HG02759 (cell line): ENCODE data around the gene TLE4.
A peak's percentile ranks its signal among the peaks of the same experiment; 100 is the strongest.
"Not testable (repeated sequence)": the region's sequence is repeated elsewhere in the genome, so short reads cannot be mapped to it uniquely, and the experiment has no call there.

Source experiments
- ATAC-seq: cut with Tn5 transposase; IDR thresholded peaks from one replicate; pipeline ENCODE4 v1.9.1; 2021; ENCODE audit warnings: mild to moderate bottlenecking, moderate library complexity; ENCODE audit not compliant: unreplicated experiment

TLE4 gene

DNA sequence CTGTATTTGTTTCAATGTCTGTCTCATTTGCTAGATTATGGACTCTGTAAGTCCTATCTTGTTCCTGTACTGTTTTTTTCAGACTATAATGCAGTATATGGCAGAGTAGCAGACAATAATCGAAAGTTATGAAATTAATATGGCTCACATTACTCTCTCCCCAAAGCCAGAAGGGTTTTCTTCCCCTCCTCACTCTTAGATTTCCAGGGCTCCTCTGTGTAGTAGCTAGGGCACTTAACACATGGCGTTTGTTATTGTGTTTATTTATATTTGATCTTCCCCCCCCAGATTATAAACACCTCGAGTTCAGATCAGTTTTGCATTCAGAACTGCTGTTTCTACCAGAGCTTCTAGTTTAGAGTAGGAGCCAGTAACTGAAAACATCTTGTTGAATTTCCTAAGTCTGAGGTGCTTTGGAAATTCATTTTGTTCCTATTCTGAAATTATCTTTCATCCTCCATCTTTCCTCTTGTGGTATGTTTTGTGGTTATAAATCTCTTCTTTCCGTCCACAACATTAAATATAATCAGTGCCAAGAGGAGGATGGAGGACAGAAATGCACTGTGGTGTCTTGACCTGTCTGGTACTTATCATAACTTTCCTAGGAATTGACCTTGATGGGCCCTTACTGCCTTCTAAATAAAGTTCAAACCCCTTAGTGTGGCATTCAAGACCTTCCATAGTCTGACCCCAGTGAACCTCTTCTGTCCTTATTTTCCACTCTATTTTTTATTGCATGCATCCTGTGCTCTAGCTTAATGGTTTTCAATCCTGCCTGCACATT, 27.0 kb downstream of the TLE4 start:
- ATAC-seq, result no peak

DNA sequence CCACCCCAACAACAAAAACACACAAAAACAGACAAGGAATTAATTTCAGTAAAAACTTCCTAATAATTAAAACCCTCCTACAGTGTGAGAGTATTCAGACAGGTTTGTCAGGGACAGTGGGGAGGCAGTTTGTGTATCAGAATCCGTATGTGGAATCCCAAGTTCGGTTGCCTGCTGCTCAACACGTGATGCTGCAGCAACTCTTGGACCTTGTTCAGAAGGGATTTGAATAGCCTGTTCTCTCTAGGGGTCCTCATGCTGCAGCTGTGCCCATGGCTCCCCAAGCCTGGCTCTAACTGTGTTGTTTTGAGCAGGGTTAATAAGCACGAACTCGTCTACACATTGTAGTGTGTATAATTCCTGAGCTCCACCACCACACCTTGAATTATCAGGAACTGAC, 28.7 kb downstream of the TLE4 start:
- no peak for ATAC-seq

DNA sequence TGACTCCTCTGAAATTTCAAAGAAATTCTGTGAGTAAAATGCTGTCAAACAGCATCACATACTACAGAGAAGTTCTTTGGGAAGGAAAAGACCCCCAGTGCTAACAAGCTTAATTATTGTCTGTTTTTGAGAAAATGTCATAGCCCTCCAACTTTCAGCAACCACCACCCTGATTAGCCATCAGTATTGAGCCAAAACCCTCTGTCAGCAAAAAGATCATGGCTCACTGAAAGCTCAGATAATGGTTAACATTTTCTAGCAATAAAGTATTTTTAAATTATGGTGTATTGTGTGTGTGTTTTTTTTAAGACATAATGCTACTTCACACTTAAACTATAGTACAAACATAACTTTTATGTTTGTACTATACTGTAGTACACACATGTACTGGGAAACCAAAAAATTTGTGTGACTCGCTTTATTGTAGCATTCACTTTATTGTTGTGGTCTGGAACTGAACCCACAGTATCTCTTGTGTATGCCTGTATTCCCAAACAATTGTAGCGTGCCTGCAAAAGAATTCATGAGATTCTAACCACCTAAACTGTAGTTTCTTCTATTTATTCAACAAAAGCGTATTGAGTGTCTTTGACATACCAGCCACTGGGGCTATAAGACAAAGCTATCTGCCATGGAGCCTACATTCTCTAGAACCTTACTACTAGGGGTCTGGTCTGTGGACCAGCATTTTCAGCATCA, 31.6 kb downstream of the TLE4 start:
- no peak for ATAC-seq

DNA sequence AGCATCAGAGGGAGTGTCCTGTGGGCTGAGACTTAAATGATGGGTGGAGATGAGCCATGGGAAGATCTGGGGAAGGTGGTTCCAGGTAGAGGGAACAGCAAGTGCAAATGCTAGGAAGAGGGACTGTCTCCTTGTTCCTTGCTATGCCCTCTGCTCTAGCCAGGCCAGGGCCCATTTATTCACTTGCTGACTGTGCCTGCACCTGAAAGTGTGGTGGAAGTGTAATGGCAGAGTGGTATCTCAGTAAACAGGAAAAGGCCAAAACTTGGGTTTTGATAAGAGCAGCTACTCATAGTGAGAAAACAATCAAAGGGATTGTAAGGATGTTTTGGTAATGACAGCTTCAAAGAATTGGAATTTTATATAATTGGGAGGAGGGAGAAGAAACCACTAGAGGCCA, 32.4 kb downstream of the TLE4 start:
- ATAC-seq, result no peak

DNA sequence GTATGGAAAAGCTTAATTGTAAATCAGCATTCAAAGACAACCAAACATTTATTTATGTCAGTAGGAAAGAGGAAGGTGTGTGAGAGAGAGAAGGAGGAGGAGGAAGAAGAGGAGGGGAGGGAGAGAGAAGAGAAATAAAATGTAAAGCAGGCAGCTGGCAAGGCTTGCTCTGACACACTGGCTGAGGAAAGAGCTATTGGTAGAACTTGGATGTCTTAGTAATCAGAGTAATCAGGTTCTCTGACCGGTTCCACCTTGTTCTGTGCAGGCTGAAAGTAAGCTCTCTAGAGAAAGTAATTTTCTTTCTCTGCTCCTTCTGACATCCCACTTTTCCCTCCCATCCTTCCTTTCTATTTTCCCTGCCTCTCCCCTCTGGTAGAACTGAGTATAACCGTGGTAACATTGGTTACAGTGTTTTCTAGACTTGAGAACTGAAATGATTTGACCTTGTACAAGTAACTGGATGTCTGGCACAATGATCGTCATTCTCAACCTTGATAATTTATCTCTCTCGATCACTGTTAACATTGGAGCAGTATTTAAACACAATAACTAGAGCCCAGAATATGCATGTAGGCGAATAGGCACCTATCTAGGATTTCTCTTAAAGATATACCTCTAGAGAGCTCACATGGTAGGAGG, 33.3 kb downstream of the TLE4 start:
- no peak for ATAC-seq

DNA sequence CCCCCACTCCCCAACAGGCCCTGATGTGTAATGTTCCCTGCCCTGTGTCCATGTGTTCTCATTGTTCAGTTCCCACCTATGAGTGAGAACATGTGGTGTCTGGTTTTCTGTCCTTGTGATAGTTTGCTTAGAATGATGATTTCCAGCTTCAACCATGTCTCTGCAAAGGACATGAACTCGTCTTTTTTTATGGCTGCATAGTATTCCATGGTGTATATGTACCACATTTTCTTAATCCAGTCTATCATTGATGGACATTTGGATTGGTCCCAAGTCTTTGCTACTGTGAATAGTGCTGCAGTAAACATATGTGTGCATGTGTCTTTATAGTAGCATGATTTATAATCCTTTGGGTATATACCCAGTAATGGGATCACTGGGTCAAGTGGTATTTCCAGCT, 34.8 kb downstream of the TLE4 start:
- ATAC-seq, result not testable (repeated sequence)

DNA sequence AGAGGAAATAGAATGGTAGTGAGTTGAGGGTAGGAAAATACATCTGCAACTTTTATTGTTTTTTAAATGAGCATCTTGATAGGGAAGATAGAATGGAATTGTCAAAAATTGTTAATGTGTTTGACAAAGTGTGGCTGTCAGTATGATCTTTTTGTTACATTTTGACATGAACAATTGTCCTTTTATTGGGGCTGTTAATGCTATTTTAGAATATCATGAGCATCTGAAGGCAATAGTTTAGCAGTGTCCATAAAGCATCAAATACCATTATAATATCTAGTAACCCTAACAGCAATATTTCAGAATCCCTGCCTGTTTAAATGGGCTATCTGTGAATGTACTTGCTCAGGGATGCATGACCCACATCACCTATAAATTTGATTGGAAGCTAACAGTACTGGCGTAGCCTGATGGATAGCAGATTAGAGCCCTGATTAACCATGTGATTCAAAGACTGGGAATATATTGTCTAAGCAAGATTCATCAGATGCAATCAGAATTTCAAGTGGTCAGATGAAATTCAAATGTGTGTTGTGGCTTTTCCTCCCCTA, 37.8 kb downstream of the TLE4 start:
- no peak for ATAC-seq

DNA sequence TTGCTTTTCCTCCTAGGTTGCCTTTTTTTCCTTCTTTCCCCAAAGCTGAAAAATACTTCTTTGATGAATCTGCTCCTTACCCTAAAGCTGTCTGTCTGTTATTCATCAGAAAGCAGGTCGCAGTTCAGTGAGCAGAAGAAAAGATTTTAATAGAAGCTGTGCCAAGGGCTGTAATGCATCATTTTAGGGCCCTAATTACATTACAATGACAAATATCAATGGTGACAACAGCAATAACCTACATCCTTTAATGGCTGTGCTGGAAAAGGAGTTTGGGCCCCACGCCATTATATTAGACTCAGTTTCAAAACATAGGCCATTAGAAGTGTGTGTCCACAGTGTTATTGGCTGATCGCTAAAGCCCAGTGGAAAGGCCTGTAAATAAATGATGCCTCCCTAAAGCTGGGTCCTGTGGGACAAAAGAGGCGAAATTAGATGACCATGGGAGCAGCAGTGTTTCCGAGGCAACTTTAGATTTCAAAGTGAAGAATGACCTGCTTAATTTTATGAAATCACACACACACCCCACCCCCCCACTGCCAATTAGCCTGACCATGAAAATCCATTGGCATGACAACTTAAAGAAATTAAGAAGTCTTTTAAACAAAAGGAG, 38.4 kb downstream of the TLE4 start:
- no peak for ATAC-seq

DNA sequence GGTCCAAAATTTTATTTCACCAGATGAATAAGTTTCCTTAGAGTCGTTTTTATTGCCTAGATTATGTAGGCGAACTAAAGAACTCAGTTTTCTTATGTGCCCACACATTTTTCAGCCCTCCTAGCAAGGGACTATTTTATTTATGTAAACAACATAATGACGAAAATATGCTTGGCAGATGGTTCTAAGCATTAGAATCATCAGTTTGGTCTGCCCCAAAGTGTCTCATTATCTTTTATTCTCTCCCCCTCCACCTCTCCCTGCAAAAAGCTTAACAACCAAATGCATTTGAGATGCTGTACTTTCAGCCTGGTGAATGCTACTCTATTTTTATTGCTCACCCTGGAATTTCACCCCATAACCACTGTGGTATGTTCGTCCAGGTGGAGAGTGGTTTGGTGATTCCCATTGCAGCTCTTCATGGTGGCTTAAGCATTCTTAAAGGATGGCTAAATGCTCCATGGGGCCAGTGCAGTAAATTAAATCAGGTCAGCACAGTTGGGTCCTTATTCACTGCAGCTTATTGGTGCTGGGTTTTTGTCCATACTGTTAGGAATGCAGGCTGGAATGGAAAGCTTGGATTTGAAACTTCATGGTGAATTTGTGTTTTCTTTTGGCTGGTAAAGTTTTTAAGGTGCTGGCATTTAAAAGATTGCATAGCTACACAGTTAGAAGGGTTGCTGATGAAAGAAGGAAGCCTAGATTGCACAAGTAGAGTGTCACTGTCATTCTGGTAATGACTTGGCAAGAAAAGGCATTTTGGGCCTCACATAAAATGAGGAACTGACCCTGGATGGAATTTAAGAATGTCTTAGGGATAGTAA, 39.2 kb downstream of the TLE4 start:
- ATAC-seq, result peak; percentile 95

DNA sequence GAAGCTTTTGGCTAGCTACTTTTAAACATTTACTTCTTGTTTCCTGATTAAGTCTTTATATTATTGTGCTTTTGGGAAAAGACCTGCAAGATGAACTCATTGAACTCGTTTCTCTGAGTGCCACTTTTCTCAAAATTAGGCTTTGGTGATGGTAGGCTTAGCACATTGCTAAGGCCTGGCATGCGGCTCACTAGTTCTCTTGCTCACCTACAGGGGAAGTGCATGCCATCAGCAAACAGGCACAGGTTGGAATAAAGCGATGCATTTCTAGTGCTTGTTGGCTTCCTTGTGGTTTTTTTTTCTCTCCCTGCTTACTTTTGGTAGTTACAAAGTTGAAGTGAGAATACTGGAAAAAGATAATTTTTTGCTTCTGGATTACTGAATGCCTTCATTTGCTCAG, 41.4 kb downstream of the TLE4 start:
- ATAC-seq, result no peak

DNA sequence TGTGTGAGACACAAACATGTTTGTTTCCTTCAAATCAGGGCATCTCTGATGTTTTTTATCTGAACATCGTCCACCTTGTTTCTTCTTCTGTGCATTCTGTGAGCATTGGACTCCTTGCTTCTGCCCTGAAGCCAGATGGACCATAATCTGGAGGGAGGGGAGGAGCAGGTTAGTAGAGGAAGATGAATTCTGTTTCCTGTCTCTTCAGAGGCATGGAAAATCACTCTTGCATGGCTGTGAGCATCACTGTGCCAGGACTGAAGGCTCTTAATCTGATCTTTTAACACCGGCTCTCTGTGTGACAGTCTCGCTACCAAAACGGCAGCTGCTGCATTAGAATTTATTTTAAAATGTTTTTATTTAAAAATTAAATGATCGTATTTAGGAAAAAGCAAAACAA, 43.3 kb downstream of the TLE4 start:
- ATAC-seq, result no peak

DNA sequence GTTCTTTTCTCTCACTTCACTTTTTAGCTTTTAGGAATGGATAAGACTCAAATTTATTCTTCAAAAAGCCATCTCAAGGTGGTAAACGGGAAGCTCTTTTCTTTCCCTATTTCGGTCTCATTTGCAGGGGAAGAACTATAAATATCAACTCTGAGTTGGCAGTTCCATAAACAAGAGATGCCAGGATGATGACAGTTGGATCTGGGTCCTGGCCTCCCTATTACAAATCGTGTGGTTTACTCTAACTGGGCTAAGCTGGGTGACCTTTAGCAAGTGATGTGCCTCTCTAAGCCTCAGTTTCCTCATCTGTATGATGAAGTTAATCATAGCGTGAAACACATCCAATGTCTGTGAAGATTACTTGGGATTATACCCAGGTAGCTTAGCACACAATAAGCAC, 44.2 kb downstream of the TLE4 start:
- no peak for ATAC-seq

DNA sequence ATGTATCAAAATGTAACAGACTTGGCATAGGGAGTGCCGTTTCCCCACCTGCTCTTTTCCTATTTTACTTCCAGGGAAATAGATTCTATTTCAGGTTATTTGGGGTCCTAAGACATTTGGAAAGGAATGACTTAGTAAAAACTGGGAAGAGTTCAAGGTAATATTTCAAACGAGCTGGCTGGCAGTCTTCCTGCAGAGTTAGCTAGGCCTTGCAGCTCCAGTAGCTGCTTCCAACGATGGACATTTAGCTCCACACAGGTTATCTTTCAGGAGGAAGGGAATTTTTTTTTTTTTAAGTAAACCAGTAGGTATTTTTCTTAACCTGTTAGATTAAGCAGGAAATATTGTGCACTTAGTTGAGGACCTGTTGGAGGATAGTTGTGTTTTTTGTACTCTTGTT, 45.2 kb downstream of the TLE4 start:
- ATAC-seq, result no peak

DNA sequence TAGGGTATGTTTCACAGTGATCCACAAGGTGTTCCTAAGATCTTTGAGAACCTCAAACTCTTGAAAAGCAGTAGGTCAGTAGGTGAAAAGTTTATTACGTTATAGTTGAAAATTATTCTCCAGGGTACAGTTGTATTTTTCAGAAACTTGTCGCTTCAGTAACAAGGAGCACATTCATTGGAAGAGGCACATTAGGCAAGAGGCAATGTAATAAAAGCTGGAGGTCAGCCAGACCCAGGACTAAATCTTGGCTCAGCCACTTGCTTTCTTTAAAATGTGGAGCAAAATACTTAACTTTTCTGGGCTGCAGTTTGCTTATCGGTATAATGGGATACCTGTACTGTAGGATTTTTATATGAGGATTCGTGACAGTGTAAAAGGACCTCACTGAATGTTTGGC, 45.6 kb downstream of the TLE4 start:
- no peak for ATAC-seq

DNA sequence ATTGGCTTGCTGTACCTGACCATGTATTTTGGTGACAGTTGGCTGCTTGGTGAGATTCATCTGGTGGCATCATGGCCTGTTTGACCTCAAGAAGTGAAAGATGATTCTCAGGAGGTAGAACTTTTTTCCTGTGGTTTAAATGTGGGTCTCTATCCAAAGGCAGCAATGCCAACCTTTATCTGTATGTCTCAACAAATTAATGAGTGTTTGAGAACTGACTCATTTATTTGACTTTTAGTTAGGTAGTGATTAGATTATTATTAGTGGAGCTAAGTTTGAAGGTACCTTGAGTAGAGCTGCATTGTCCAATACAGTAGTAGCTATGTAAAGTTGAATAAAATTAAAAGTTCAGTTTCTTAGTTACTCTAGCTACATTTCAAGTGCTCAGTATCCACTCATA, 48.2 kb downstream of the TLE4 start:
- ATAC-seq, result no peak

DNA sequence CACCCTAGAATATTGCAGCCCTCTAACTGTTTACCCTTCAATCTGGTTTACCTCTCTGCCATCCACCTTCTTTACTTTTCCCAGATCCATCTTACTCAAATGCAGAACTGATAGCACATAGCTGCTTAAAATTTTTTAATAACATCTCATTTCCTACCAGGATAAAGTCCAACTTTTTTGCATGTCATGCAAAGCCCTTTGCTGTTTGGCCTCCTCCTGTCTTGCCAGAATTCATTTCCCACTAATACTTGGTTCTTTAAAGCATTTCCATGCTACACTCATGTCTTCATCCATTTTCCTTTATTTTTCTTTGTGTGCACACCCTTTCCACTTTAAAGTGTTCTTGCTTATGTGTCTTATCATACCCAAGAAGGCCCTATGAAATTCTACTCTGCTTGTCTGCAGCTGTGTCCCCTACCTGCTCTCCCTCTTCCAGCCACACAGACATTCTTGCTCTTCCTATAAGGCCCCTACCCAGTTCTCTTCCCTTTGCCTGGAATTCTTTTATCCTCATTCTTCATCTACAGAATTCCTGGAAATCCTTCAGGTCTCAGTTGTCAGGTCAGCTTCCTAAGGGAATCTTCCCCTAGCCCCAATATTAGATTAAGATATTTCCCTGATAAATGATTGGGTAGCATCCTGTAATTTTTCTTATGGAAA, 50.3 kb downstream of the TLE4 start:
- ATAC-seq, result no peak

DNA sequence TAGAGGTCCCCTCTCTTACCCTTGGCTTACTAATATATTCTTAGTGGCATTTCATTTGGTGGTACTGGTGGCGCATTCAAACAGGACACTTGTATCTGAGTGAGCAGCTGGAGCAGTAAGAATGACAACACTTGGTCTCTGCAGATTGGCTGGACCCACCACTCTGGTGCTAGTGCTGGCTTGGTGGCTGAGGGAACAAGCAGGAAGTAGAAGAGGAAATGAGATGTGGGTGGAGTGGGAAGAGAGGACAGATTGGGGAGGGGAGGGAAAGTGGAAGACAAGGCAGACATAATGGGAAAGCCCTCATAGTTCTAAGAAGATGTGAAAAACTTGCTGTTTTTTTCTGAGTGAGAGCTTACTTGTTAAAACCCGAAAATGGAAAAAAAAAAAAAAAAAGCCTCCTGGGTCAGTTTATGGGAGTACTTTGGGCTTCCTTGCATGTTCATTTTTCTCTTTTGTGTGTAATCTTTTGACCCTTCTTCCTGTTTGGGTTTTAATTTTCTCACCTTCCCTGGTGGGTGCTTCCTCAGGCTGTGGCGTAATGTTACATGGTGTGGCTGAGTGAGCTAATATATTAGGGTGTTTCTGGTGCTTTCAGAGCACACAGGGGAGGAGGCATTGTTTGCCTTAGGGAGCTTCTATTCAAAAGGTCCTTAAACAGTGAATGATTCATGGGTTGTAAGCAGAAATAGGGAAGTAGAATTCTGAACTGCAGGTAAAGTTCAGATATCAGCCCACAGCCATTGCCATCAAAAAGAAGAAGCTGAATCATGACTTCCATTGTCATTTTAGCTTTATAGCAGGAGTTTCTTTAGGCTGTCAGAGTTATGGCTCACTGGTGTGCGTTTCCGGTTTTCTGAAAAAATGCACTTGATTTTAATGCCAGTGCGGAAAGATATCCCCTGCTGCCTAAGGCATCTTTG, 52.3 kb downstream of the TLE4 start:
- peak; percentile 95 for ATAC-seq

DNA sequence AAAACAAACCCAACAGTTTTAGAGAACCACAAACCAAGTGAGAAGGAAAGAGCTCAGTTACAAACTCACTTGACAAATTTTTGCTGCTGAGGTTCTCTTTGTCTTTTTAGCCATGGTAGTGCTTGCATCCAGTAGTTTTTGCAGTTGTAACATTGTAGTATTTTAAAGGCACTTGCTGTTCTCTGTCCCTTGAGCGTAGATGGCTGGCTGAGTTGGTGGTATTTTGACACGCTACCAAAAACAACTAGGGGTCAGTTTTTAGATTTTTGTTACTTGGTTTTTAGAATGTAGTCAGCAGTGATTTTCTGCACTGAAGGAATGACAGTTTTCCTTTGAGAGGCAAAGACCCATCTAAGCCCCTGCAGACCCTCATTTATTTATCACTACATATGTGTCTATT, 58.0 kb downstream of the TLE4 start:
- no peak for ATAC-seq
